Ishikawa (cell line): ENCODE results near the gene KLRG1.

Source experiments
- CEBPB ChIP-seq: IDR thresholded peaks from 2 replicates; pipeline ENCODE4 v1.6.1; 2012
- CREB1 ChIP-seq: IDR thresholded peaks from 2 replicates; pipeline ENCODE4 v1.6.1; 2012; ENCODE audit warnings: low read depth
- EGR1 ChIP-seq: IDR thresholded peaks from 2 replicates; pipeline ENCODE4 v1.6.1; 2012
- EP300 ChIP-seq: IDR thresholded peaks from 2 replicates; pipeline ENCODE4 v1.6.1; 2012; ENCODE audit warnings: borderline replicate concordance
- FOXM1 ChIP-seq: IDR thresholded peaks from 2 replicates; pipeline ENCODE4 v1.6.1; 2012; ENCODE audit warnings: low read depth, borderline replicate concordance
- NFIC ChIP-seq: IDR thresholded peaks from 2 replicates; pipeline ENCODE4 v1.6.1; 2012
- RAD21 ChIP-seq: IDR thresholded peaks from 2 replicates; pipeline ENCODE4 v1.6.1; 2012; ENCODE audit warnings: low read depth
- REST ChIP-seq: IDR thresholded peaks from 2 replicates; pipeline ENCODE4 v1.6.1; 2012; ENCODE audit warnings: low read depth, mild to moderate bottlenecking
- TAF1 ChIP-seq: IDR thresholded peaks from 2 replicates; pipeline ENCODE4 v1.6.1; 2012; ENCODE audit warnings: low read depth, mild to moderate bottlenecking
- TCF12 ChIP-seq: IDR thresholded peaks from 2 replicates; pipeline ENCODE4 v1.6.1; 2012; ENCODE audit warnings: low read depth
- USF1 ChIP-seq: IDR thresholded peaks from 2 replicates; pipeline ENCODE4 v1.6.1; 2012
- YY1 ChIP-seq: IDR thresholded peaks from 2 replicates; pipeline ENCODE4 v1.6.1; 2012; ENCODE audit warnings: low read depth
- ZBTB7A ChIP-seq: IDR thresholded peaks from 2 replicates; pipeline ENCODE4 v1.6.1; 2012; ENCODE audit warnings: low read depth
- TF ChIP-seq, protein P1 (sequence below): IDR thresholded peaks from 2 replicates; pipeline ENCODE4 v1.6.1; 2012

- TF ChIP-seq YY1 (no peak), EGR1 (no peak), REST (no peak), TAF1 (no peak), FOXM1 (no peak), EP300 (no peak), USF1 (no peak), ZBTB7A (no peak), RAD21 (no peak), TCF12 (no peak), CREB1 (no peak), CEBPB (no peak), NFIC (no peak)
- TF ChIP-seq, protein P1, sequence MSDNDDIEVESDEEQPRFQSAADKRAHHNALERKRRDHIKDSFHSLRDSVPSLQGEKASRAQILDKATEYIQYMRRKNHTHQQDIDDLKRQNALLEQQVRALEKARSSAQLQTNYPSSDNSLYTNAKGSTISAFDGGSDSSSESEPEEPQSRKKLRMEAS = no peak
These were observed 9.2 kb upstream of the KLRG1 start for GRCh38 chr12:8980137-8980536.
